IMR-90 (cell line): ENCODE measurements around the gene TMEM259.

Experiments used
- BHLHE40 ChIP-seq: fragments of 150-350 bp; IDR thresholded peaks from 2 replicates; pipeline ENCODE4 v1.6.1; 2016; ENCODE audit warnings: mild to moderate bottlenecking, low read depth, low read length
- FOS ChIP-seq: fragments of 150-350 bp; IDR thresholded peaks from 2 replicates; pipeline ENCODE4 v1.6.1; 2016; ENCODE audit warnings: low read depth, low read length
- POLR2A ChIP-seq: IDR thresholded peaks from 2 replicates; pipeline ENCODE4 v1.6.1; 2012; ENCODE audit warnings: mild to moderate bottlenecking, low read depth, low read length
- USF2 ChIP-seq: fragments of 150-350 bp; IDR thresholded peaks from 2 replicates; pipeline ENCODE4 v1.6.1; 2017; ENCODE audit warnings: mild to moderate bottlenecking, antibody characterized with exemption, low read length, low read depth
- TF ChIP-seq, protein P1 (sequence below): conservative IDR thresholded peaks from 2 replicates; pipeline ENCODE4 v1.5.1; 2012; ENCODE audit warnings: mild to moderate bottlenecking, low read depth, low read length, improper control_type of control experiment

- TF ChIP-seq USF2 = no peak
- TF ChIP-seq, protein P1, sequence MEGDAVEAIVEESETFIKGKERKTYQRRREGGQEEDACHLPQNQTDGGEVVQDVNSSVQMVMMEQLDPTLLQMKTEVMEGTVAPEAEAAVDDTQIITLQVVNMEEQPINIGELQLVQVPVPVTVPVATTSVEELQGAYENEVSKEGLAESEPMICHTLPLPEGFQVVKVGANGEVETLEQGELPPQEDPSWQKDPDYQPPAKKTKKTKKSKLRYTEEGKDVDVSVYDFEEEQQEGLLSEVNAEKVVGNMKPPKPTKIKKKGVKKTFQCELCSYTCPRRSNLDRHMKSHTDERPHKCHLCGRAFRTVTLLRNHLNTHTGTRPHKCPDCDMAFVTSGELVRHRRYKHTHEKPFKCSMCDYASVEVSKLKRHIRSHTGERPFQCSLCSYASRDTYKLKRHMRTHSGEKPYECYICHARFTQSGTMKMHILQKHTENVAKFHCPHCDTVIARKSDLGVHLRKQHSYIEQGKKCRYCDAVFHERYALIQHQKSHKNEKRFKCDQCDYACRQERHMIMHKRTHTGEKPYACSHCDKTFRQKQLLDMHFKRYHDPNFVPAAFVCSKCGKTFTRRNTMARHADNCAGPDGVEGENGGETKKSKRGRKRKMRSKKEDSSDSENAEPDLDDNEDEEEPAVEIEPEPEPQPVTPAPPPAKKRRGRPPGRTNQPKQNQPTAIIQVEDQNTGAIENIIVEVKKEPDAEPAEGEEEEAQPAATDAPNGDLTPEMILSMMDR = no peak
- no peak for TF ChIP-seq POLR2A
- TF ChIP-seq BHLHE40 = no peak
- TF ChIP-seq FOS = no peak
Observed at GRCh38 chr19:999379-999719, 21.6 kb downstream of the TMEM259 start.
